Spleen (tissue), 11 donors: ENCODE results near the gene HIGD2A. TPM values are rescaled to one million over a fixed set of nuclear protein-coding genes. Genes with fewer than 3 reads are reported as not detected.

Experiments
- DNase-seq: peaks from one replicate; pipeline ENCODE4 v3.0.0-alpha.2; 2020
- H3K27ac ChIP-seq, 8 donors: fragments of 200-600 bp; sonication (generic) in 7 of 8; 1 replicate in 4 of 8; 2 replicates in 4 of 8; pipeline versions ENCODE4 v1.5.0 to v1.8.0; 2016 to 2021; ENCODE audit warnings: inconsistent platforms in 4 of 8, mild to moderate bottlenecking in 4 of 8, moderate library complexity in 1 of 8
- H3K27me3 ChIP-seq, 7 donors: fragments of 200-600 bp; sonication (generic) in 6 of 7; replicated peaks in 1 of 7; 1 replicate in 4 of 7; 2 replicates in 3 of 7; pipeline versions ENCODE4 v1.5.0 to v1.8.0; 2016 to 2021; ENCODE audit warnings: inconsistent platforms in 3 of 7, mild to moderate bottlenecking in 1 of 7
- H3K36me3 ChIP-seq, 6 donors: fragments of 200-600 bp; sonication (generic) in 5 of 6; 1 replicate in 4 of 6; 2 replicates in 2 of 6; pipeline versions ENCODE4 v1.5.0 to v1.8.0; 2016 to 2021; ENCODE audit warnings: inconsistent platforms in 2 of 6
- H3K4me1 ChIP-seq, 6 donors: fragments of 200-600 bp; sonication (generic) in 5 of 6; 1 replicate in 3 of 6; 2 replicates in 3 of 6; pipeline versions ENCODE4 v1.5.0 to v1.8.0; 2016 to 2021; ENCODE audit warnings: inconsistent platforms in 3 of 6
- H3K4me3 ChIP-seq, 8 donors: fragments of 200-600 bp; sonication (generic) in 7 of 8; 1 replicate in 4 of 8; 2 replicates in 4 of 8; pipeline versions ENCODE4 v1.5.0 to v1.8.0; 2016 to 2021; ENCODE audit warnings: inconsistent platforms in 4 of 8, mild to moderate bottlenecking in 4 of 8, moderate library complexity in 2 of 8
- H3K9me3 ChIP-seq, 8 donors: fragments of 200-600 bp; sonication (generic) in 7 of 8; 1 replicate in 4 of 8; 2 replicates in 4 of 8; pipeline versions ENCODE4 v1.5.0 to v1.8.0; 2016 to 2021; ENCODE audit warnings: inconsistent platforms in 4 of 8
- CTCF ChIP-seq, 11 experiments: fragments of 200-600 bp in 7 of 11; fragments of 450-650 bp in 4 of 11; sonication (generic) in 4 of 11; IDR thresholded peaks in 8 of 11; conservative IDR thresholded peaks in 3 of 11; 1 replicate in 7 of 11; 2 replicates in 4 of 11; pipeline versions ENCODE4 v1.4.0 to v1.8.0; 2016 to 2021; ENCODE audit warnings: antibody characterized with exemption in 11 of 11, inconsistent platforms in 4 of 11, mild to moderate bottlenecking in 1 of 11
- POLR2A ChIP-seq, 3 donors: fragments of 450-650 bp; IDR thresholded peaks; one replicate each; pipeline ENCODE4 v1.5.1; 2017; ENCODE audit warnings: antibody characterized with exemption in 3 of 3, mild to moderate bottlenecking in 1 of 3
- POLR2AphosphoS5 ChIP-seq, 3 donors: sonication (generic); formaldehyde crosslinking; IDR thresholded peaks; one replicate each; pipeline ENCODE4 v1.5.1; 2017; ENCODE audit warnings: antibody characterized with exemption in 3 of 3
- WGBS, 5 donors: extraction: QIAGEN DNeasy Blood & Tissue Kit in 3 of 5; methylation state at CpG; one replicate each; pipeline versions ENCODE4 v1.1.5 to v1.1.7; 2013 to 2018; 5-methylcytosine and 5-hydroxymethylcytosine counted together
- intact Hi-C: fragments of 100-400 bp; cut with DNase I; formaldehyde crosslinking; loops from one replicate; pipeline ENCODE4 v1.15.0; 2023; ENCODE audit warnings: low total_unique reads
- polyA plus RNA-seq, 3 donors: library from polyadenylated mRNA; stranded (reverse); fragments of 200-250 nt; gene quantifications; one replicate each; pipeline ENCODE4 v1.2.1, GENCODE V29; 2013
- total RNA-seq, 7 donors: library from RNA; depleted of rRNA in 3 of 7; stranded (reverse); fragments of >200 nt in 3 of 7; fragmentation: NEBNext Ultra II Directional in 4 of 7; extraction: Animal tissue kit (Norgen Biotek cat#: 25700) in 4 of 7; gene quantifications; one replicate each; pipeline versions ENCODE4 v1.1.0 to v1.2.1, GENCODE V29; 2016 to 2021
- donor health status: healthy with polysubstance abuse.
- donor health status: DM: no; HTN: no; CAD: no; lungs with moderate emphysema.
- donor health status: DM: no; HTN: no; CAD: no.
- donor health status: Bipolar disorder and iron deficiency.
- donor health status: healthy.
- donor health status: DM: no; HTN: no; CAD: no.
- donor health status: DM: yes; HTN: yes; CAD: no.

Gene HIGD2A
- total and polyA plus RNA-seq, 10 donors, result 89.3 to 276 (median 169) TPM

- TF ChIP-seq POLR2A (IDR thresholded peaks at IDR 0.05), result no peak
- no peak for TF ChIP-seq CTCF (IDR thresholded peaks at IDR 0.05 in 8 of 11, conservative IDR thresholded peaks at IDR 0.05 in 3 of 11)
- TF ChIP-seq POLR2AphosphoS5 (IDR thresholded peaks at IDR 0.05), result no peak
These were observed 46.4 kb upstream of the HIGD2A start for GRCh38 chr5:176342158-176342483.

GRCh38 chr5:176342766-176343458 is 45.6 kb upstream of the HIGD2A start:
- Histone ChIP-seq H3K27me3 (no peaks in the 10 kb centered on the region), H3K4me1 (no peaks in the 10 kb centered on the region), H3K27ac (no peak overlapping the region), H3K4me3 (no peak overlapping the region), H3K36me3 (peaks cover 0 to 98% (median 37%) of the 10 kb centered on the region in 6 donors), H3K9me3 (no peaks in the 10 kb centered on the region)
- intact Hi-C loops, result no loop called here
- 80 to 86% (median 82%) methylated on average over 2 of the region's 2 CpGs for WGBS, 5 donors
- TF ChIP-seq POLR2A (IDR thresholded peaks at IDR 0.05), result no peak
- no peak for TF ChIP-seq CTCF (IDR thresholded peaks at IDR 0.05 in 8 of 11, conservative IDR thresholded peaks at IDR 0.05 in 3 of 11)
- no peak for TF ChIP-seq POLR2AphosphoS5 (IDR thresholded peaks at IDR 0.05)
- DNase-seq, result no peak

More at GRCh38 chr5:176342158-176342483, 46.4 kb upstream of the HIGD2A start:
- no peak for DNase-seq
- Histone ChIP-seq H3K9me3 (no peaks in the 10 kb centered on the region), H3K27me3 (no peaks in the 10 kb centered on the region), H3K36me3 (peaks cover 0 to 98% (median 36%) of the 10 kb centered on the region in 6 donors), H3K27ac (no peak overlapping the region), H3K4me3 (no peak overlapping the region), H3K4me1 (no peaks in the 10 kb centered on the region)
- WGBS, 5 donors, result 91 to 100% (median 98%) methylated on average over 1 of the region's 1 CpG
- intact Hi-C loops, result no loop called here

GRCh38 chr5:176350416-176350815 is 38.1 kb upstream of the HIGD2A start:
- no peak for TF ChIP-seq POLR2AphosphoS5 (IDR thresholded peaks at IDR 0.05)
- TF ChIP-seq POLR2A (IDR thresholded peaks at IDR 0.05), result no peak
- no peak for TF ChIP-seq CTCF (IDR thresholded peaks at IDR 0.05 in 8 of 11, conservative IDR thresholded peaks at IDR 0.05 in 3 of 11)
- H3K27ac ChIP-seq, result no peak overlapping the region
- DNase-seq, result no peak

GRCh38 chr5:176352116-176352878 is 36.3 kb upstream of the HIGD2A start:
- no peak for DNase-seq
- Histone ChIP-seq H3K27me3 (no peaks in the 10 kb centered on the region), H3K4me1 (peaks cover 0 to 20% (median 3%) of the 10 kb centered on the region in 6 donors), H3K4me3 (no peak overlapping the region), H3K36me3 (peaks cover 0 to 100% (median 88%) of the 10 kb centered on the region in 6 donors), H3K9me3 (no peaks in the 10 kb centered on the region), H3K27ac (peak overlapping the region in 1 of 8 donors; percentile 29)
- intact Hi-C loops, result no loop called here
- TF ChIP-seq POLR2A (IDR thresholded peaks at IDR 0.05), result no peak
- TF ChIP-seq CTCF (IDR thresholded peaks at IDR 0.05 in 8 of 11, conservative IDR thresholded peaks at IDR 0.05 in 3 of 11), result no peak
- TF ChIP-seq POLR2AphosphoS5 (IDR thresholded peaks at IDR 0.05), result no peak
- WGBS, 5 donors, result 77 to 93% (median 92%) methylated on average over 5 of the region's 5 CpGs

More at GRCh38 chr5:176350416-176350815, 38.1 kb upstream of the HIGD2A start:
- 88 to 98% (median 95%) methylated on average over 8 of the region's 8 CpGs for WGBS, 5 donors
- no peaks in the 10 kb centered on the region for H3K27me3 ChIP-seq
- H3K4me1 ChIP-seq, result peaks cover 0 to 3% (median 0%) of the 10 kb centered on the region in 6 donors
- peaks cover 0 to 100% (median 97%) of the 10 kb centered on the region in 6 donors for H3K36me3 ChIP-seq
- intact Hi-C loops, result no loop called here
- H3K4me3 ChIP-seq, result no peak overlapping the region
- no peaks in the 10 kb centered on the region for H3K9me3 ChIP-seq
